Right renal pelvis (tissue), 4 donors: ENCODE data around the gene ST6GAL1. TPM values are rescaled to one million over a fixed set of nuclear protein-coding genes. Genes with fewer than 3 reads are reported as not detected.
"Not testable (repeated sequence)": the region's sequence is repeated elsewhere in the genome, so short reads cannot be mapped to it uniquely, and the experiment has no call there.

Experiments
- DNase-seq, 4 donors: peaks; one replicate each; pipeline ENCODE4 v3.0.0-alpha.2; 2013; ENCODE audit warnings: low read depth in 4 of 4, low spot score in 3 of 4, missing footprints in 1 of 4
- polyA plus RNA-seq, 4 donors: library from polyadenylated mRNA; unstranded; fragments of 120-200 nt; gene quantifications; one replicate each; pipeline ENCODE4 v1.2.1, GENCODE V29; 2013; ENCODE audit not compliant: insufficient read length in 4 of 4

The ST6GAL1 gene
- polyA plus RNA-seq, 4 donors, result 74.5 to 97.1 (median 81.8) TPM

DNA sequence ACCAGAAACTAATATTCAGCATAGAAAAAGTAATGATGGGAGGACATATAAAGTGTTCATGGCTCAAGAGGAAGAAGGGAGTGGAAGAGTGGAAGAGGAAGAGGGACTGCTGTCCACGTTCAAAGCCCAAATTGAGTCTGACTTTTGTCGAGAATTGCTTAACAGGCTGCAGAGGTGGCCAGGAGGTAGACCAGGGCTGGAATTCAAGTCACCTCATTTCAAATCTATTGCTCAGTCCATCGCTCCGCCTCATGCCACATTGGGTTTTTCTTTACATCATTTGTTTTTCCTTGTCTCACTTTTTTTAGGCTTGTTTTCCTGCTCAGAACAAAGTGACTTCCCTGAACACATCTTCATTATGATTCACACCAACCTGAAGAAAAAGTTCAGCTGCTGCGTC is 112.0 kb downstream of the ST6GAL1 start:
- DNase-seq, result no peak

DNA sequence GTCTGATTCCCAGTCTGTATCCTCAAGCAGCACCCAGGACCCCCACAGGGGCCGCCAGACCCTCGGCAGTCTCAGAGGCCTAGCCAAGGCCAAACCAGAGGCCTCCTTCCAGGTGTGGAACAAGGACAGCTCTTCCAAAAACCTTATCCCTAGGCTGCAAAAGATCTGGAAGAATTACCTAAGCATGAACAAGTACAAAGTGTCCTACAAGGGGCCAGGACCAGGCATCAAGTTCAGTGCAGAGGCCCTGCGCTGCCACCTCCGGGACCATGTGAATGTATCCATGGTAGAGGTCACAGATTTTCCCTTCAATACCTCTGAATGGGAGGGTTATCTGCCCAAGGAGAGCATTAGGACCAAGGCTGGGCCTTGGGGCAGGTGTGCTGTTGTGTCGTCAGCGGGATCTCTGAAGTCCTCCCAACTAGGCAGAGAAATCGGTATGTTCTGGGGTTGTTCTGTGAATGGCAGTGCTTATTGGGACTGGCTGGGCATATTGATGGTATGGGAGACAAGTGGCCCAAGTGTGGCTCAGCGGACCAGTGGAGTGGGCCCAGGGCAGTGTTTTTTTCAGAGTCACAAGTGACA is 112.6 kb downstream of the ST6GAL1 start:
- DNase-seq, result no peak

DNA sequence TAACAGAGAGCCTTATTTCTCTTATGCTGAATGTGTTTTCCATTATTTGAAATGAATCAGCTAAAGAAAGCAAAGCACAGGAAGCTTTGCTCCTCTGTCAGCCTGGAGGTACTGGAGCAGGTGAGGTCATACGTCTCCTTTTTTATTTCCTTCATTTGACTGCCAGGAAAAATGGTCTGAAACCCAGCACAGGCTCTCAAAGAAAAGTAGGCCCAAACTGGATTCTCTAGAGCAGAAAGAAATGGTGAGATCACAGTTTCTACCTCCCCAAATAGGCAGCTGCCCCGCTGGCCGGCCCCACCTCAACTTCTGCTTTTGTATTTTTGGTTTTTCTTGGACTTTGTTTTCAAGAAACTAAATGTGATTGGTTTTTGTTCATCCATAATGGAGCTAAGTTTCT is 113.9 kb downstream of the ST6GAL1 start:
- no peak for DNase-seq

DNA sequence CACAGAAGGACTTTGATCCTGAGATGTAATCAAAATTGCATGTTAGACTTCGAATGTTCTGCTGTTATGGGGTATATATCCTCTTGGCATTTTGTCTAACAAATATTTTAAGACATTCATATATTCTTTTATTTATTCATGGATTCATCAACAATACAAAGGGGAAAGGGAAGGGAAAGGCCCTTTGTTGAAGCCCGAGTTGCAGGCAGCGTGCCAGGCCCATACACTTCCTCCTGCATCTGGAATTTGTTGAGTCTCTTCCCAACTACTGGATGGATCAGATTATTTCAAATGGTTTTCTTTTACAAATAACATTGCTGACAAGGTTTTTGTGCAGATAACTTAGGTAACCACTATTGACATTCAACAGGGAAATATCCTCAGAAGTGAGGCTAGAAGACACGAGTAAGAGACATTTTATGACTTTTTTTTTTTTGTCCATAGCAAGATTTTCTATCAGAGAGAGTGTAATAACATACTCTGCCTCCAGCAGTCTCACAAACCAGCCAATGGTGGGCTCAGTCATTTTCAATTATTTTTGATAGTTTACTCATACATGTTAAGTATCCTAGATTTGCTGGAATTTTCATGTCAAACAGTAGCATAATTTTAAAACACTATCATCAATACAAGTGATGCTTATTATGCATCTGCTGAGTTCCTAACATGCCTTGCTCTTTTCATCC is 114.7 kb downstream of the ST6GAL1 start:
- no peak for DNase-seq

DNA sequence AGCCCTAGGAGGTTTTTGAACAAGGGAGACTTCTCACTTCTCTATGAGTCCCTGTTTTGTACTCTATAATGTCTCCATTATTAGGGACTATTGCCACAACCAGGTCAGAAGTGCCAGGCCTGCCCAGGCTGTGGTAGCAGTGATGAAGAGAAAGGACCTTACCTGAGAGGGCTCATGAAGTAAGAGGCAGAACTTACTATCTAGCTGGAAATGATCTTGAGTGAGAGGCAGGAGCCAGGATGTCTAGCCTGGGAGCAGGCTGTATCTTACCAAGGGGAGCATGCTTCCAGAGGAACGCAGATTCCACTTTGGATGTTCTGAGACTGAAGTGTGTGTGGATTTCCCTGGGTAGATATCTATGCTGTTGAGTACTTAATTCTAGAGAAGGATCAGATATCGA is 115.7 kb downstream of the ST6GAL1 start:
- DNase-seq, result no peak

DNA sequence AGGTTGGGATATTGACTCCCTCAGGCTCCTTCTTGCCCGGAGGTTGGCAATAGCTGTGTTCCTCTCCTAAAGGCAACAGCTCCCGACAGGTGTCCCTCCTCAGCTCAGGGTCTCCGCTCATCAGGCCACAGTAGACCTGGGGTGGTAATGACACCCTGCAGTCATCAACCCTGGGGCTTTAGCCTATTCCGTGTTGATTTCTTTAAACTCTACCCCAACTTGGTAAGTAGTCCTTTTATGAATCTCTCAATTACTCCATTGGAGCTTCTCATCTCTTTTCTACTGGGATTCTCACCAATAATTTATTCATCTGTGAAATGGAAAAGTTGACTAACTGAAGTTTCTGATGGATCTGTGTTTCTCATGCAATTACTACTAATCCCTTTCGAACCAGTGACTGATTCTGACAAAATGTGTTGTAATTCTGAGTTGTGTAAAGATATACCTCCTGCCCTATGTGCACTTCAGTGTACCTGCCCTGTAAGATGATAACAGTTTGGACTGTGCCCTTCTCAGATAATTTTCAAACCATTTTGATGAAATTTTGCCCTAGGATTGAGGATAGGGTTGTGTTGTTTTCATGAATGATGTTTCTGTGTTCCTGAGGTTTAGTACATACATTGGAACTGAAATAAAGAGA is 119.3 kb downstream of the ST6GAL1 start:
- no peak for DNase-seq

DNA sequence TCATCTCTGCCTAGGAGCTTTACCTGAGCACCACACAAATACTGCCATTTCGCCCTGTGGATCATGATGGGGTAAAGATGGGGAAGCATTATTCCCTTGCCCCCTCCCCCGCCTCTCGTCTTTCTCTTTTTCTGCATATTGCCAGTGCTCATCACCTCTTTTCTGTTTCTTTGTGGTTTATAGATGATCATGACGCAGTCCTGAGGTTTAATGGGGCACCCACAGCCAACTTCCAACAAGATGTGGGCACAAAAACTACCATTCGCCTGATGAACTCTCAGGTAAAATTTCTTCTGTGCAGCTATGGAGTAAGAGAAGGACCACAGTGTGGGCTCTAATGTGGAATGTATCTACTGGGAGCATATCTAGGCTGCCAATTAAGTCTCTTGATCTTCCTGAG is 120.7 kb downstream of the ST6GAL1 start:
- no peak for DNase-seq

DNA sequence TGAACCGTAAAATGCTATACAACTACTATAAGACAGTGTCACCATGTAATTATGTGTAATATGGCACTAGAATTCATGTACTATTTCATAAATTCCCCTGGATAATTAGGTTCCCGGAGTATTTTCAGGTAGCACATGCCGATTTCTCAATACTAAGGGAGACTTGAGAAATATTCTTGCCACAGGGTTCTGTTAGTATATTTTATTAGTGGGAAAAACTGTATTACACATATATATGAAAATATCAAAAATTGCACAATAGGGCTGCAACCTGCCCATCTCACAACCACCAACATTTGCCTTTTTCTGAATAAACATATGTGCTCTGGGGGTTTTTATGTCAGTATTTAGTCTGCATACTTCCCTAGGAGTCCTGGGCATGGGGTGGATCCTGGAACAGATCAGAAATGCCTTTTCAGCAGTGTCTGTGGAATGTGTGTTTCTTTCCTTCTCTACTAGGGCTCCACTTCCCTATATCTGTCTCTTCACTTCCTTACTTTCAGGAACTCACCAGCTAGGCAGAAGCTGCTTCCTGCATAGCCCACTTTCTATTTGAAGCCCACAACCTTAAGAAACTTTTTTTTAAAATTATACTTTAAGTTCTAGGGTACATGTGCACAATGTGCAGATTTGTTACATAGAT is 121.5 kb downstream of the ST6GAL1 start:
- no peak for DNase-seq

DNA sequence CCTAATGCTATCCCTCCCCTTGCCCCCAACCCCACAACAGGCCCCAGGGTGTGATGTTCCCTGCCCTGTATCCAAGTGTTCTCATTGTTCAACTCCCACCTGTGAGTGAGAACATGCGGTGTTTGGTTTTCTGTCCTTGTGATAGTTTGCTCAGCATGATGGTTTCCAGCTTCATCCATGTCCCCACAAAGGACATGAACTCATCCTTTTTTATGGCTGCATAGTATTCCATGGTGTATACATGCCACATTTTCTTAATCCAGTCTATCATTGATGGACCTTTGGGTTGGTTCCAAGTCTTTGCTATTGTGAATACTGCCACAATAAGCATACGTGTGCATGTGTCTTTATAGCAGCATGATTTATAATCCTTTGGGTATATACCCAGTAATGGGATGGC is 122.1 kb downstream of the ST6GAL1 start:
- DNase-seq, result not testable (repeated sequence)

DNA sequence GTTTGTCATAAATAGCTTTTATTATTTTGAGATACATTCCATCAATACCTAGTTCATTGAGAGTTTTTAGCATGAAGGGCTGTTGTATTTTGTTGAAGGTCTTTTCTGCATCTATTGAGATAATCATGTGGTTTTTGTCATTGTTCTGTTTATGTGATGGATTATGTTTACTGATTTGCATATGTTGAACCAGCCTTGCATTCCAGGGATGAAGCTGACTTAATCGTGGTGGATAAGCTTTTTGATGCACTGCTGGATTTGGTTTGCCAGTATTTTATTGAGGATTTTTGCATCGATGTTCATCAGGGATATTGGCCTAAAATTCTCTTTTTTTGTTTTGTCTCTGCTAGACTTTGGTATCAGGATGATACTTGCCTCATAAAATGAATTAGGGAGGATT is 124.1 kb downstream of the ST6GAL1 start:
- DNase-seq, result not testable (repeated sequence)

DNA sequence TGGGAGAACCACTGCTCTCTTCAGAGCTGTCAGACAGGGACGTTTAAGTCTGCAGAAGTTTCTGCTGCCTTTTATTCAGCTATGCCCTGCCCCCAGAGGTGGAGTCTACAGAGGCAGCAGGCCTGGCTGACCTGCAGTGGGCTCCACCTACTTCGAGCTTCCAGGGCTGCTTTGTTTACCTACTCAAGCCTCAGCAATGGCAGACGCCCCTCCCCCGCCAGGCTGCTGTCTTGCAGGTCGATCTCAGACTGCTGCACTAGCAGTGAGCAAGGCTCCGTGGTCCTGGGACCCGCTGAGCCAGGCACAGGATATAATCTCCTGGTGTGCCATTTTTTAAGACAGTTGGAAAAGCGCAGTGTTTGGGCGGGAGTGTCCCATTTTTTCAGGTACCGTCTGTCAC is 127.5 kb downstream of the ST6GAL1 start:
- not testable (repeated sequence) for DNase-seq

DNA sequence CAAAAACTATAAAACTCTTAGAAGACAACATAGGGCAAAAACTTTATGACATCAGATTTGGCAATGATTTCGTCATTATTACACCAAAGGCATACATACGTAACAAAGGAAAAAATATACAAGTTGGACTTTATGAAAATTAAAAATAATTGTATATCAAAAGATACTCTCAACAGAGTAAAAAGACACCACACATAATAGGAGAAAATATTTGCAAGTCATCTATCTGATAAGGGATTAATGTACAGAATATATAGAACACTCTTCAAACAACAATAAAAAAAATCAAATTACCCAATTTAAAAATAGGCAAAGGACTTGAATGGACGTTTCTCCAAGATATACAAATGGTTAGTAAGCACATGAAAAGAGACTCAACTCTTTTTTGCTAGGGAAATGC is 131.4 kb downstream of the ST6GAL1 start:
- DNase-seq, result no peak

DNA sequence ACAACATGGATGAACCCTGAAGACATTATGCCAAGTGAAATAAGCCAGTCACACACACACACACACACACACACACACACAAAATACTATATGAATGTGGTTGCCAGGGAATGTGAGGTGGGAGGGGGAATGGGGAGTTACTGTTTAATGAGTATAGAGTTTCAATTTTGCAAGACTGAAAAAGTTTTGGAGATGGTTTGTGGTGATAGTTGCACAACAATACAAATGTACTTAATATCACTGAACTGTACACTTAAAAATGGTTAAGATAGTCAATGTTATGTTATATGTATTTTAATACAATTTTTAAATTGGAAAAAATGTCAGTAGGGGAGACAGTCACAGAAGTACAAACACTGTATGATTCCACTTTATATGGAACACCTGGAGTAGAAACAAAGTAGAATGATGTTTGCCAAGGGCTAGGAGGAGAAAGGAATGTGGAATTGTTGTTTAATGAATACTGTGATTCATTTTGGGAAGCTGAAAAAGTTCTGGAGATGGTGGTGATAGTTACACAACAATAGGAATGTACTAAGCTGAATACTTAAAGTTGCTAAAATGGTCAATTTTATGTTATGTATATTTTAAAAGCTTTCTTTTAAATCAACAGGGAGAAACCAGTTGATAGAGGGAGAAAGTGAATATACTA is 132.3 kb downstream of the ST6GAL1 start:
- no peak for DNase-seq

DNA sequence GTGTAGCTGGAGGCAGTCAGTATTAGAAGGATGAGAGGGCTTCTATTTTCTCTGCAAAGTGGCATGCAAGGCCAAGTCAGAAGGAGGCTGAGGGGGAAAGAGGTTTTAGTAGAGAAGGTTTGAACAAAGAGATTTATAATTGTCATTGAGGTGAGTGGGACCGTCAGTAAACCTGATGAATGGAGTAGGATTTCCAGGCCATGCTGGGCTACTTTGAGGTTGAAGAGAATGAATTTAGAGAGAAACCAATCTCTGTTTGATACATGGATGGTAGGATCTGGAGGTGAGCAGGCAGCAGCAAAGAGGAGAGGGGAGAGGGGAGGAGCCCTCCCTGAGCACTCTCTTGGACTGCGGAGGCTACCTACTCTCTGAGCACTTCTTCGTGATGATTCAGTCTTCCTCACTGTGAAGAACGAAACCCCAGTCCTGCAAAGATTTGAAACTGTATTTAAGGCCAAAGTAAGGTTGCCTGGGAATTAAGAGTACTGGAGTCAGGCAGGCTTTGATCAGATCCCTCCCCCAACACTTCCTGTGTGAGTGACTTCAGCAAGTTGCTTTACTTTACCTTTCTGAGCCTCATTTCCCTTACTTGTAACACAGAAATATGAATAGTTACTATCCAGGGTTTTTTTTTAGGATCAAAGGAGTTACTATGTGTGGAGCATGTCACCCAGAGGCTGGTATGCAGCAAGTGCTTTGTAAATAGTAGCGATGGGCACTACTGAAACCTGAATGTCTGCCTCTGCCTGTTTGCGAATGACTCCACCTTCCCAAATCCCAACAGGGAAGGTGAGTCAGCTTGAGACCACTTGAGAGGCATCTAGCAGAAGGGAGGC is 133.2 kb downstream of the ST6GAL1 start:
- DNase-seq, result no peak

DNA sequence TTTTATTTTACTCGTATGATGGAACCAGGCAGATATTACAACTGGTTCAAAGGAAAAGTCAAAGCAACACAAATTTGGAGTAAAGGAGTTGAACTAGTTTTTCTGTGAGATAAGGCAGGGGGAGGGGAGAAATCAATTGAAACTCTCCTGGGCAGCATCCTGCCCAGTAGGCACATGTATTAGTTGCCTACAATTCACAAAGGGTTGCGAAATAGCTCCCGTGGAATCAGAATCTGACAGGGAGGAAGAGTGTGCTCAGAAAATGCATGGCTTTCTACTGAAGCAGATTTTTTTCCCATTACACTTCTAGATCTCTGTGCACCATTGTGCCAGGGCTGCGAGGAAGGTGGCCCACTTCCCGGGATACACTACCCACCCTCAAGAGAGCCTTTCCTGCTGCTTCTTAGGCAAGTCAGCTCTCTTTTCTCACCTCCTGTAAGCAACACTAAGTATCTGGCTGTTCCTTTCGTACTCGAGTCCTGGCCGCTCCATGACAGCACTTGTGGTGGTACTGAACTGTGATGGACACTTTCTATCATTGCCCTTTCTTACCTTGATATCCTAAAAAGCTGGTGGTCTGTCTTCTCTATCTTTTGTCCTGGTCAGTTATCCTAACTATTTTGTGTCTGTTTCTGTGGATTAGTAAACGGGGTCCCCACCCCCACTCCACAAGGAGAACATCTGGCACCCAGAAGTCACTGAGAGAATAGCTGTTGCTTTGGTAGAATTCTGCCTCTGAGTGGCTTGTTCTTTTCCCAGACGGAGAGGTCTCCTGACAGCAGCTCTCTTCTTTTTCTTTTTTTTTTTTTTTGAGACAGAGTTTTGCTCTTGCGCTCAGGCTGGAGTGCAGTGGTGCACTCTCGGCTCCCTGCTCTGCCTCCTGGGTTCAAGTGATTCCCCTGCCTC is 134.1 kb downstream of the ST6GAL1 start:
- DNase-seq, result no peak

DNA sequence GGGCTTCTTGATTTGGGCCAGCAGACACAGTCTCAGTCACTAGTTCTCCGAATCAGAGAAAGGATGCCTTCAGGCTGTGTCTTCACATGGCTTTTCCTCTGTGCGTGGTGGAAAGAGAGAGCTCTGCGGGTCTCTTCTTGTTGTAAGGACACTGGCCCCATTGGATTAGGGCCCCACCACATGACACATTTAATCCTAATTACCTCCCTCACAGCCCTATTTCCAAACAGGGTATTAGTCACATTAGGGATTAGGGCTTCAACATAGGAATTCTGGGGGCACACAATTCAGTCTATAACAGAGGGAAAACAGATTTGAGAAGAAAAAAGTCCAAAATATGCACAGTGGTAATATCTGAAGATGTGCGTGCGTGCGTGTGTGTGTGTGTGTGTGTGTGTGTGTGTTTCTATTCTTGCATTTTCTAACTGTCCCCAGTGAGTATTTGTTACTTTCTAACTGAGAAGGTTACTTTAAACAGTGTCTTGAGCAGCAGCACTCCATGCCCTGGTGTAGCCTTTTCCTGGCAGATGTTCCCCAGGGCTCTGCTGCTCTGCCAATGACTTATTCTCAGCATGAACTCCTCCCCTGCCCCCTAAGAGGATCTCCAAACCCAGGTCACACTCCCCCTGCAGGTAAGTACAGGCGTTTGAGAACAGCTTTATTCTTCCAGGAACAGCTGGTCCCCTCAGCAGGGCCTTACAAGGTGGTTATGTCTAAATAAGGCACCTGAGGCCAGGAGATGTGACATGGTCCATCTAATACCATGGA is 136.1 kb downstream of the ST6GAL1 start:
- no peak for DNase-seq

DNA sequence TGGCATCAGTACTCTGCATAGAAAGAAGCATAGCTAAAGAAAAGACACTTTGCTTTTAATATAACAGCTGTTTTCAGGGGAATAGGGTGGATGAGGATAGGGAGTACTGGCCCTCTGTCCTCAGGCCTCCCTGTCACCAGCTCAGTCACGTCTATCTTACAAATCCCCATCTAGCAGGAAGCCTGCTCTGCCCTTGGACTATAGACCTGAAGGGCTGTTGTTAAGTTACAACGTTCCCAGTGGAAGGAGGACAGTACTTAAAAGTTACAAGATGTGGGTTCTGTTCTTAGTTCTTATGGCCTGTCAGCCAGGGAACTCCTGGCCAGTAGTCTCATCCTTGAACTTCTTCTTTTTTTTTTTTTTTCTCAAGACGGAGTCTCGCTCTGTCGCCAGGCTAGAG is 138.5 kb downstream of the ST6GAL1 start:
- no peak for DNase-seq

DNA sequence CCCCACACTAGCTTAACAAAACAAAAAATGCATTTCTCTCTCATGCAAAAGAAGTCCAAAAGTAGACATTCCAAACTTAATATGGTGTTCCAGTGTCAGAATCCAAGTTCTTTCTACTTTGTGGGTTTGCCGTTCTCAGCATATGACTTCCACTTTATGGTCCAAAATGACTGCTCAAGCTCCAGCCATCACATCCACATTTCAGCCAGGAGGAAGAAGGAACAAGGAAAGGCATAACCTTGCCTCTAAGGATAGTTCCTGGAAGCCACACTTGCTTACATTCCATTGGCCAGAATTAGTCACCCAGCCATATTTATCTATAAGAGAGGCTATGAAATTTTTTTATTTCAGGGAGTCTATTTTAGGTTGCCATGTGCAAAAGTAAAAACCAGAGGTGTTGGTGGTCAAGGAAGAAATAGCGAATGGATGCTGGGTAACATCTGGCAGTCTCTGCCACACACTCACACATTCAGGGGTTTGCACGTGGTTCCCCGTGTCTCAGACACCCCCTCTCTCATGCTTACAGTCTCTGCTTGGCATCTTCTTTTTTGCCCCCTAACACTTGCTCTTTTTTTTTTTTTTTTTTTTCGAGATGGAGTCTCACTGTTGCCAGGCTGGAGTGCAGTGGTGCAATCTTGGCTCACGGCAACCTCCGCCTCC is 139.7 kb downstream of the ST6GAL1 start:
- DNase-seq, result no peak
